GM18502 (cell line): ENCODE data around the gene GSK3B.
"Not testable (repeated sequence)": the region's sequence is repeated elsewhere in the genome, so short reads cannot be mapped to it uniquely, and the experiment has no call there.

Source experiments
- ATAC-seq: cut with Tn5 transposase; IDR thresholded peaks from one replicate; pipeline ENCODE4 v1.9.1; 2021; ENCODE audit warnings: mild to moderate bottlenecking; ENCODE audit not compliant: unreplicated experiment, poor library complexity

Gene GSK3B

GRCh38 chr3:119894195-119894594 lies 200.1 kb downstream of the GSK3B start:
- no peak for ATAC-seq

GRCh38 chr3:119893769-119894168 lies 200.5 kb downstream of the GSK3B start:
- no peak for ATAC-seq

- ATAC-seq, result no peak
Measured at GRCh38 chr3:119891944-119892721, 202.1 kb downstream of the GSK3B start.

- ATAC-seq, result not testable (repeated sequence)
Measured at GRCh38 chr3:119888681-119889080, 205.6 kb downstream of the GSK3B start.

- ATAC-seq, result no peak
Measured at GRCh38 chr3:119885746-119886530, 208.3 kb downstream of the GSK3B start.

- no peak for ATAC-seq
Measured at GRCh38 chr3:119884161-119884557, 210.1 kb downstream of the GSK3B start.

GRCh38 chr3:119883461-119884160 lies 210.6 kb downstream of the GSK3B start:
- ATAC-seq, result no peak

GRCh38 chr3:119880966-119881365 lies 213.3 kb downstream of the GSK3B start:
- no peak for ATAC-seq

GRCh38 chr3:119873646-119874045 lies 220.6 kb downstream of the GSK3B start:
- ATAC-seq, result no peak

GRCh38 chr3:119872773-119873172 lies 221.5 kb downstream of the GSK3B start:
- no peak for ATAC-seq

- no peak for ATAC-seq
Measured at GRCh38 chr3:119871571-119871970, 222.7 kb downstream of the GSK3B start.

GRCh38 chr3:119870512-119870911 lies 223.7 kb downstream of the GSK3B start:
- ATAC-seq, result no peak

GRCh38 chr3:119864476-119864875 lies 229.8 kb downstream of the GSK3B start:
- ATAC-seq, result no peak

GRCh38 chr3:119862616-119863015 lies 231.6 kb downstream of the GSK3B start:
- ATAC-seq, result no peak

- no peak for ATAC-seq
Measured at GRCh38 chr3:119861681-119862080, 232.6 kb downstream of the GSK3B start.

GRCh38 chr3:119859728-119860127 lies 234.5 kb downstream of the GSK3B start:
- no peak for ATAC-seq

GRCh38 chr3:119858957-119859356 lies 235.3 kb downstream of the GSK3B start:
- ATAC-seq, result no peak

GRCh38 chr3:119856695-119857094 lies 237.6 kb downstream of the GSK3B start:
- ATAC-seq, result no peak

- ATAC-seq, result no peak
Measured at GRCh38 chr3:119849126-119849525, 245.1 kb downstream of the GSK3B start.

GRCh38 chr3:119841808-119842471 lies 252.3 kb downstream of the GSK3B start:
- ATAC-seq, result no peak
